SK-MEL-5 (cell line): ENCODE data around the gene SNTG2. TPM values are rescaled to one million over a fixed set of nuclear protein-coding genes. Genes with fewer than 3 reads are reported as not detected.
"Not testable (repeated sequence)": the region's sequence is repeated elsewhere in the genome, so short reads cannot be mapped to it uniquely, and the experiment has no call there.

Source experiments
- DNase-seq: peaks from one replicate; pipeline ENCODE4 v3.0.0-alpha.2; 2016; ENCODE audit warnings: low read depth, low spot score
- in situ Hi-C: cut with HindIII; loops from 2 replicates; pipeline ENCODE4 v1.10.0; 2016; ENCODE audit warnings: low sequenced_read_pairs, high pct_unique_total_duplicates, low pct_unique_long_range_greater_than_20kb
- total RNA-seq: library from RNA; depleted of rRNA; stranded (reverse); fragments of >200 nt; shearing (Covaris generic); gene quantifications from 2 replicates; pipeline ENCODE4 v1.2.3, GENCODE V29; 2014

Gene SNTG2
- total RNA-seq, 1 experiment from 2014 or later, result not detected

GRCh38 chr2:1366546-1367134 is 416.0 kb downstream of the SNTG2 start:
- DNase-seq, result peak; percentile 16
- in situ Hi-C loops, result no loop called here

- DNase-seq, result no peak
- in situ Hi-C loops, result no loop called here
These were observed 417.0 kb downstream of the SNTG2 start for GRCh38 chr2:1367601-1368000.

GRCh38 chr2:1369905-1370304 is 419.3 kb downstream of the SNTG2 start:
- no peak for DNase-seq
- in situ Hi-C loops, result no loop called here

- no peak for DNase-seq
- in situ Hi-C loops, result no loop called here
These were observed 419.8 kb downstream of the SNTG2 start for GRCh38 chr2:1370461-1370860.

- in situ Hi-C loops, result no loop called here
These were observed 420.4 kb downstream of the SNTG2 start for GRCh38 chr2:1371082-1371481.

GRCh38 chr2:1373830-1374229 is 423.2 kb downstream of the SNTG2 start:
- in situ Hi-C loops, result no loop called here
- no peak for DNase-seq

More at GRCh38 chr2:1371082-1371481, 420.4 kb downstream of the SNTG2 start:
- DNase-seq, result peak; percentile 25

GRCh38 chr2:1374287-1374686 is 423.6 kb downstream of the SNTG2 start:
- in situ Hi-C loops, result no loop called here
- DNase-seq, result no peak

- in situ Hi-C loops, result no loop called here
- DNase-seq, result no peak
These were observed 425.1 kb downstream of the SNTG2 start for GRCh38 chr2:1375794-1376193.

GRCh38 chr2:1377473-1377872 is 426.8 kb downstream of the SNTG2 start:
- no peak for DNase-seq
- in situ Hi-C loops, result no loop called here

- no peak for DNase-seq
- in situ Hi-C loops, result no loop called here
These were observed 428.0 kb downstream of the SNTG2 start for GRCh38 chr2:1378456-1379150.

GRCh38 chr2:1381644-1382043 is 431.0 kb downstream of the SNTG2 start:
- no peak for DNase-seq
- in situ Hi-C loops, result no loop called here

GRCh38 chr2:1387954-1388725 is 437.5 kb downstream of the SNTG2 start:
- DNase-seq, in situ Hi-C loops: not testable (repeated sequence)

- in situ Hi-C loops, DNase-seq: not testable (repeated sequence)
These were observed 439.5 kb downstream of the SNTG2 start for GRCh38 chr2:1390118-1390517.

GRCh38 chr2:1393321-1393720 is 442.7 kb downstream of the SNTG2 start:
- in situ Hi-C loops, result no loop called here
- DNase-seq, result no peak

GRCh38 chr2:1394709-1395408 is 444.2 kb downstream of the SNTG2 start:
- in situ Hi-C loops, result no loop called here
- DNase-seq, result no peak

GRCh38 chr2:1397350-1397749 is 446.7 kb downstream of the SNTG2 start:
- in situ Hi-C loops, result no loop called here
- no peak for DNase-seq

- no peak for DNase-seq
These were observed 447.5 kb downstream of the SNTG2 start for GRCh38 chr2:1398191-1398590.

More at GRCh38 chr2:1398191-1398590, 447.5 kb downstream of the SNTG2 start:
- in situ Hi-C loops, result no loop called here
